ENCODE measurements around the gene COL25A1. TPM values are rescaled to one million over a fixed set of nuclear protein-coding genes. Genes with fewer than 3 reads are reported as not detected.

The COL25A1 gene
- total and polyA plus RNA-seq, 2 donors (not counting 3 experiments of a cell fraction or from before 2014, with no cell fraction given), result 0.21 to 3.5 TPM

GRCh38 chr4:109134921-109135320, 167.5 kb downstream of the COL25A1 start:
- Histone ChIP-seq H3K9ac (replicated peaks; ENCODE audit: extremely low read depth, insufficient read depth, low read length) (no peak overlapping the region), H3K79me2 (ENCODE audit: control insufficient read depth, insufficient read depth, low read length) (no peaks in the 10 kb centered on the region), H3K4me3 (replicated peaks in 1 of 3; ENCODE audit: insufficient read depth in 1 of 3, low read depth in 1 of 3, low read length in 3 of 3) (no peak overlapping the region), H3K4me2 (ENCODE audit: insufficient read depth, low read length) (no peak overlapping the region), H4K20me1 (replicated peaks; ENCODE audit: control insufficient read depth, extremely low read depth, insufficient read depth, low read length) (no peaks in the 10 kb centered on the region), H3K9me1 (replicated peaks; ENCODE audit: control insufficient read depth, extremely low read depth, insufficient read depth, low read length) (no peaks in the 10 kb centered on the region), H2AFZ (ENCODE audit: low read depth, low read length) (no peak overlapping the region), H3K36me3 (ENCODE audit: control insufficient read depth in 2 of 2, extremely low read depth in 1 of 2, insufficient read depth in 2 of 2, low read length in 2 of 2) (no peaks in the 10 kb centered on the region), H3K27ac (ENCODE audit: insufficient read depth, low read depth, low read length) (no peak overlapping the region), H3K4me1 (ENCODE audit: control insufficient read depth, extremely low read depth, insufficient read depth, low read length) (no peaks in the 10 kb centered on the region), H3K27me3 (ENCODE audit: control insufficient read depth in 2 of 2, insufficient read depth in 2 of 2, low read length in 2 of 2) (no peaks in the 10 kb centered on the region), H3K9me3 (replicated peaks; ENCODE audit: control insufficient read depth, insufficient read depth, low read length) (no peaks in the 10 kb centered on the region)
- BruUV-seq (replicated peaks), result no TSS peak
- DNase-seq (ENCODE audit: low read depth, low spot score), result no peak
- intact Hi-C loops (cut with micrococcal nuclease), result no loop called here
- dilution Hi-C loops (cut with MboI; ENCODE audit: extremely low pct_ligation_motif_present, low sequenced_read_pairs), result no loop called here
- no peak for FAIRE-seq
- no peak for TF ChIP-seq GATA2 (IDR thresholded peaks at IDR 0.05; ENCODE audit: insufficient read depth, insufficient read length, low read depth, low read length)
- no peak for TF ChIP-seq EZH2 (IDR thresholded peaks at IDR 0.05; ENCODE audit: borderline replicate concordance, low read depth, low read length, severe bottlenecking)
- TF ChIP-seq FOS (IDR thresholded peaks at IDR 0.05; ENCODE audit: borderline replicate concordance, insufficient read depth, low read length), result no peak
- no peak for TF ChIP-seq MAX (IDR thresholded peaks at IDR 0.05; ENCODE audit: insufficient read depth, insufficient read length)
- TF ChIP-seq, protein P1, sequence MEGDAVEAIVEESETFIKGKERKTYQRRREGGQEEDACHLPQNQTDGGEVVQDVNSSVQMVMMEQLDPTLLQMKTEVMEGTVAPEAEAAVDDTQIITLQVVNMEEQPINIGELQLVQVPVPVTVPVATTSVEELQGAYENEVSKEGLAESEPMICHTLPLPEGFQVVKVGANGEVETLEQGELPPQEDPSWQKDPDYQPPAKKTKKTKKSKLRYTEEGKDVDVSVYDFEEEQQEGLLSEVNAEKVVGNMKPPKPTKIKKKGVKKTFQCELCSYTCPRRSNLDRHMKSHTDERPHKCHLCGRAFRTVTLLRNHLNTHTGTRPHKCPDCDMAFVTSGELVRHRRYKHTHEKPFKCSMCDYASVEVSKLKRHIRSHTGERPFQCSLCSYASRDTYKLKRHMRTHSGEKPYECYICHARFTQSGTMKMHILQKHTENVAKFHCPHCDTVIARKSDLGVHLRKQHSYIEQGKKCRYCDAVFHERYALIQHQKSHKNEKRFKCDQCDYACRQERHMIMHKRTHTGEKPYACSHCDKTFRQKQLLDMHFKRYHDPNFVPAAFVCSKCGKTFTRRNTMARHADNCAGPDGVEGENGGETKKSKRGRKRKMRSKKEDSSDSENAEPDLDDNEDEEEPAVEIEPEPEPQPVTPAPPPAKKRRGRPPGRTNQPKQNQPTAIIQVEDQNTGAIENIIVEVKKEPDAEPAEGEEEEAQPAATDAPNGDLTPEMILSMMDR (IDR thresholded peaks at IDR 0.05; ENCODE audit: extremely low read depth in 1 of 2, insufficient read depth in 1 of 2, low read depth in 1 of 2, low read length in 2 of 2), result no peak
- TF ChIP-seq POLR2AphosphoS5 (IDR thresholded peaks at IDR 0.05; ENCODE audit: insufficient read depth, low read depth, low read length), result no peak
- TF ChIP-seq MYC (IDR thresholded peaks at IDR 0.05; ENCODE audit: low read depth, low read length), result no peak
- no peak for TF ChIP-seq POLR2A (IDR thresholded peaks at IDR 0.05; ENCODE audit: low read depth, low read length)
- no peak for TF ChIP-seq JUN (IDR thresholded peaks at IDR 0.05; ENCODE audit: borderline replicate concordance, insufficient read depth, insufficient read length, low read depth)
- CTCF ChIA-PET, result no interaction called here
- POLR2A ChIA-PET, result no interaction called here
